PC-3 (cell line): ENCODE measurements around the gene TAB3. TPM values are rescaled to one million over a fixed set of nuclear protein-coding genes. Genes with fewer than 3 reads are reported as not detected.

ENCODE experiments used
- ATAC-seq: fragments of 200-7000 bp; cut with Tn5 transposase; 2 replicates; pipeline ENCODE4 v1.9.1; 2020; ENCODE audit warnings: mild to moderate bottlenecking, moderate library complexity
- BruUV-seq: library from RNA; stranded (reverse); fragments of 400-500 nt; replicated peaks from 2 replicates; lab custom pipeline; 2021; lab: Mats Ljungman, UMichigan
- CTCF ChIA-PET: fragments of 300-600 bp; sonication (Branson Sonifier 250); formaldehyde crosslinking; loops from one replicate; lab custom pipeline; 2022; ENCODE audit warnings: antibody characterized with exemption; lab: Charles Lee
- POLR2A ChIA-PET: fragments of 300-600 bp; sonication (Branson Sonifier 250); formaldehyde crosslinking; loops from one replicate; lab custom pipeline; 2022; ENCODE audit warnings: antibody characterized with exemption; ENCODE audit not compliant: unreplicated experiment; lab: Charles Lee
- DNase-seq: peaks from one replicate; pipeline ENCODE4 v3.0.0-alpha.2; 2015
- H2AFZ ChIP-seq: fragments of 300-600 bp; sonication (generic); 2 replicates; pipeline ENCODE4 v1.6.0; 2016; ENCODE audit warnings: antibody characterized with exemption, low read length
- H3F3A ChIP-seq: fragments of 300-600 bp; sonication (generic); one replicate; pipeline ENCODE4 v1.6.0; 2017; ENCODE audit warnings: antibody characterized with exemption, low read length, control low read depth, mild to moderate bottlenecking; ENCODE audit not compliant: unreplicated experiment
- H3K27ac ChIP-seq: fragments of 300-600 bp; sonication (generic); 2 replicates; pipeline ENCODE4 v1.5.1; 2016; ENCODE audit warnings: mild to moderate bottlenecking, low read length
- H3K27me3 ChIP-seq: fragments of 300-600 bp; sonication (generic); 2 replicates; pipeline ENCODE4 v1.6.1; 2016; ENCODE audit warnings: low read length, mixed read lengths
- H3K36me3 ChIP-seq: fragments of 300-600 bp; sonication (generic); 2 replicates; pipeline ENCODE4 v1.6.1; 2016; ENCODE audit warnings: low read depth, mixed run types, low read length, mixed read lengths
- H3K4me1 ChIP-seq: fragments of 300-600 bp; sonication (generic); 2 replicates; pipeline ENCODE4 v1.5.1; 2016; ENCODE audit warnings: low read length; ENCODE audit not compliant: insufficient read depth
- H3K4me2 ChIP-seq: fragments of 300-600 bp; sonication (generic); 2 replicates; pipeline ENCODE4 v1.6.0; 2016; ENCODE audit warnings: low read length
- H3K4me3 ChIP-seq: fragments of 300-600 bp; sonication (generic); 2 replicates; pipeline ENCODE4 v1.5.1; 2016; ENCODE audit warnings: mild to moderate bottlenecking, low read length, mixed read lengths
- H3K79me2 ChIP-seq: fragments of 300-600 bp; sonication (generic); 2 replicates; pipeline ENCODE4 v1.6.1; 2017; ENCODE audit warnings: low read length, mixed read lengths
- H3K9ac ChIP-seq: fragments of 300-600 bp; sonication (generic); 2 replicates; pipeline ENCODE4 v1.6.0; 2016; ENCODE audit warnings: mild to moderate bottlenecking, low read length
- H3K9me2 ChIP-seq: fragments of 300-600 bp; sonication (generic); replicated peaks from 2 replicates; pipeline ENCODE4 v1.6.1; 2016; ENCODE audit warnings: mixed run types, low read length, mixed read lengths
- H3K9me3 ChIP-seq: fragments of 300-600 bp; sonication (generic); 2 replicates; pipeline ENCODE4 v1.6.1; 2016; ENCODE audit warnings: low read length, mixed read lengths
- H4K20me1 ChIP-seq: fragments of 300-600 bp; sonication (generic); 2 replicates; pipeline ENCODE4 v1.6.1; 2016; ENCODE audit warnings: low read length, mixed read lengths
- EZH2 ChIP-seq: fragments of 300-600 bp; sonication (generic); IDR thresholded peaks from one replicate; pipeline ENCODE4 v1.6.1; 2017; ENCODE audit warnings: antibody characterized with exemption, mild to moderate bottlenecking, low read length; ENCODE audit not compliant: unreplicated experiment
- EZH2phosphoT487 ChIP-seq: fragments of 300-600 bp; sonication (generic); IDR thresholded peaks from 2 replicates; pipeline ENCODE4 v1.6.1; 2018; ENCODE audit warnings: mild to moderate bottlenecking, antibody characterized with exemption, low read length, borderline replicate concordance
- intact Hi-C: fragments of 100-400 bp; cut with micrococcal nuclease; formaldehyde crosslinking; loops from 2 replicates; pipeline ENCODE4 v1.9.0; 2023
- total RNA-seq: library from RNA; depleted of rRNA; stranded (reverse); fragments of >200 nt; gene quantifications from 2 replicates; pipeline ENCODE4 v1.2.3, GENCODE V29; 2014
- TF ChIP-seq, protein P1 (sequence below): fragments of 300-600 bp; sonication (generic); conservative IDR thresholded peaks from 2 replicates; pipeline ENCODE4 v1.5.1; 2017; ENCODE audit warnings: antibody characterized with exemption, low read depth, mild to moderate bottlenecking, low read length

TAB3 gene
- total RNA-seq, 1 experiment from 2014 or later, result 18.6 TPM

DNA sequence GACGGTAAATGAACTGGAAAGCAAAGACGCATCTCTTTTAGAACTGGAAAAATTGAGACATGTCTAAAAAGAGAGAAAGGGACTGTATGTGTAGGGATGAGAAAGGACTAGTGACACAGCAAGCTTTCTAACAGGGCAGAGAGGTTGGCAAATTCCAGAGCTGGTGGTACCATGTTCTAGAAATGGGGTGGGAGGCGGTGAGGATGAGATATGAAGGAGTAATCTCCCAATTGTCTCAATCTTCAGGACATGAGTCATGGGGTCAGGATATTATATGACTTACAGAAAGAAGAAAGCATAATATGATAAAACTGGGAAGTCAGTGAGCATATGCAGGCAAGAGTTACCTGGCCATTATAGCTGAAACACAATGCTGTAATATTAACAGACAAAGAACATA lies 14.2 kb downstream of the TAB3 start:
- H3K36me3 ChIP-seq, result no peaks in the 10 kb centered on the region
- H3K4me1 ChIP-seq, result peaks cover 29% of the 10 kb centered on the region
- ChIA-PET CTCF (no interaction called here), POLR2A (no interaction called here)
- 0 out of 2 replicates have a peak overlapping the region, but pooled peaks have one; percentile 56 for H3K27ac ChIP-seq
- no peak overlapping the region for H3K4me3 ChIP-seq
- H3K9ac ChIP-seq, result no peak overlapping the region
- BruUV-seq, result no TSS peak
- ATAC-seq (no peak), DNase-seq (no peak)
- H3K4me2 ChIP-seq, result peak overlapping the region; percentile 77; the same call in 1 of the 2 replicates
- H3K9me2 ChIP-seq, result no peaks in the 10 kb centered on the region
- no peaks in the 10 kb centered on the region for H3F3A ChIP-seq
- TF ChIP-seq, protein P1, sequence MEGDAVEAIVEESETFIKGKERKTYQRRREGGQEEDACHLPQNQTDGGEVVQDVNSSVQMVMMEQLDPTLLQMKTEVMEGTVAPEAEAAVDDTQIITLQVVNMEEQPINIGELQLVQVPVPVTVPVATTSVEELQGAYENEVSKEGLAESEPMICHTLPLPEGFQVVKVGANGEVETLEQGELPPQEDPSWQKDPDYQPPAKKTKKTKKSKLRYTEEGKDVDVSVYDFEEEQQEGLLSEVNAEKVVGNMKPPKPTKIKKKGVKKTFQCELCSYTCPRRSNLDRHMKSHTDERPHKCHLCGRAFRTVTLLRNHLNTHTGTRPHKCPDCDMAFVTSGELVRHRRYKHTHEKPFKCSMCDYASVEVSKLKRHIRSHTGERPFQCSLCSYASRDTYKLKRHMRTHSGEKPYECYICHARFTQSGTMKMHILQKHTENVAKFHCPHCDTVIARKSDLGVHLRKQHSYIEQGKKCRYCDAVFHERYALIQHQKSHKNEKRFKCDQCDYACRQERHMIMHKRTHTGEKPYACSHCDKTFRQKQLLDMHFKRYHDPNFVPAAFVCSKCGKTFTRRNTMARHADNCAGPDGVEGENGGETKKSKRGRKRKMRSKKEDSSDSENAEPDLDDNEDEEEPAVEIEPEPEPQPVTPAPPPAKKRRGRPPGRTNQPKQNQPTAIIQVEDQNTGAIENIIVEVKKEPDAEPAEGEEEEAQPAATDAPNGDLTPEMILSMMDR, result no peak
- TF ChIP-seq EZH2 (no peak), EZH2phosphoT487 (no peak)
- peaks cover 64% of the 10 kb centered on the region for H3K79me2 ChIP-seq
- no peaks in the 10 kb centered on the region for H3K27me3 ChIP-seq
- intact Hi-C loops, result no loop called here
- no peaks in the 10 kb centered on the region for H3K9me3 ChIP-seq
- 0 out of 2 replicates have a peak, but pooled peaks cover 3% of the 10 kb centered on the region for H4K20me1 ChIP-seq
- H2AFZ ChIP-seq, result no peak overlapping the region

DNA sequence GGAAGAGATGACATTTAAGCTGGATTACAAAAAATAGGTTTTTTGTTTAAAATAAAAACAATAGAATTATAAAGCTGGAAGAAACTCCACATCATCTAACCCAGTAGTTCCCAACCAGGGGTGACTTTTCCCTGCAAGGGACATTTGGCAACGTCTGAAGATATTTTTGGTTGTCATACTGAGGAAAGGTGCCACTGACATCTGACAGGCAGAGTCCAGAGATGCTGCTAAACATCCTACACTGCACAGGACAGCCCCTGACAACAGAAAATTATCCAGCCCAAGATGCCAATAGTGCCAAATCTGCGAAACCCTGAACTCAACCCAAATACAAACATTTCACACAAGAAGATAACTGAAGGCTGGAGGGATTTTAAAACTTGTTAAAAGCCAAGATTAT lies 18.5 kb downstream of the TAB3 start:
- ChIA-PET POLR2A (no interaction called here), CTCF (no interaction called here)
- Histone ChIP-seq H3K79me2 (peaks cover 25% of the 10 kb centered on the region), H4K20me1 (no peaks in the 10 kb centered on the region), H3K36me3 (no peaks in the 10 kb centered on the region; the same call in 1 of the 2 replicates), H3K4me3 (no peak overlapping the region), H3K9ac (no peak overlapping the region), H3K9me2 (no peaks in the 10 kb centered on the region), H3K4me2 (no peak overlapping the region), H3K4me1 (peaks cover 11% of the 10 kb centered on the region), H3K27me3 (no peaks in the 10 kb centered on the region), H3K27ac (no peak overlapping the region), H3F3A (no peaks in the 10 kb centered on the region), H3K9me3 (no peaks in the 10 kb centered on the region), H2AFZ (no peak overlapping the region)
- intact Hi-C loops, result no loop called here
- ATAC-seq, result no peak
- TF ChIP-seq EZH2, result no peak
- TF ChIP-seq, protein P1, result no peak
- no peak for TF ChIP-seq EZH2phosphoT487
- no peak for DNase-seq
- BruUV-seq, result no TSS peak

DNA sequence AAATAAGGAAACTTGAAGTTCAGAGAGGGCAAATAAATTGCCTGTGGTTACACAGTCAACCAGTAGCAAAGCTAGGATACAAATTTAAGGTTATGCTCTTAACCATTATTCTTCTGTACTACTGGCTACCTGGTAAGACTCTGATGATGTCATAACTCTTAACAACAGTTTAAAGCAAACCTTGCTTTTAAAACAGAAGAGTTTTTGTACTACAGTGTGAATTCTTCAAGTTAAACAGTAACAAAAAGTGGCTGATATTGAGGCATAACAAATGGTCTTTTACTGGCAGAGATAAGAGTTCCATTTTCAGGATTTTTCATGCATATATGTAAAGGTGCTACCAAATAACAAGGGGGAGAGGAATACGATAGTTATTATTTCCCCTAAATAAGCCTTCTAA lies 23.4 kb downstream of the TAB3 start:
- POLR2A ChIA-PET, result no interaction called here
- TF ChIP-seq EZH2, result no peak
- TF ChIP-seq EZH2phosphoT487, result no peak
- TF ChIP-seq, protein P1, result no peak

More for the DNA sequence above, 23.4 kb downstream of the TAB3 start:
- ATAC-seq (no peak), DNase-seq (no peak)
- no TSS peak for BruUV-seq
- H3K36me3 ChIP-seq, result no peaks in the 10 kb centered on the region; the same call in 1 of the 2 replicates
- no peaks in the 10 kb centered on the region for H3K79me2 ChIP-seq
- no peaks in the 10 kb centered on the region for H4K20me1 ChIP-seq
- CTCF ChIA-PET, result no interaction called here
- no peaks in the 10 kb centered on the region for H3F3A ChIP-seq
- no peaks in the 10 kb centered on the region for H3K9me3 ChIP-seq
- no peak overlapping the region for H3K4me3 ChIP-seq
- H3K9ac ChIP-seq, result no peak overlapping the region
- H3K4me2 ChIP-seq, result no peak overlapping the region
- no peak overlapping the region for H3K27ac ChIP-seq
- H2AFZ ChIP-seq, result no peak overlapping the region
- no peaks in the 10 kb centered on the region for H3K27me3 ChIP-seq
- intact Hi-C loops, result no loop called here
- no peaks in the 10 kb centered on the region for H3K4me1 ChIP-seq
- no peaks in the 10 kb centered on the region for H3K9me2 ChIP-seq
